Astrocyte of the cerebellum (primary cell): Measurements from ENCODE around the gene HGFAC.
A peak's percentile ranks its signal among the peaks of the same experiment; 100 is the strongest.
"Not testable (repeated sequence)": the region's sequence is repeated elsewhere in the genome, so short reads cannot be mapped to it uniquely, and the experiment has no call there.

Source experiments
- DNase-seq: peaks from one replicate; pipeline ENCODE4 v3.0.0-alpha.2; 2011; ENCODE audit warnings: low read depth
- H3K4me3 ChIP-seq: 2 replicates; pipeline ENCODE4 v1.5.1; 2011; ENCODE audit warnings: mild to moderate bottlenecking, low read depth, low read length, moderate library complexity
- in situ Hi-C: cut with HindIII; loops from 2 replicates; pipeline ENCODE4 v1.10.0; 2017; ENCODE audit warnings: low sequenced_read_pairs
- TF ChIP-seq, protein P1 (sequence below): IDR thresholded peaks from 2 replicates; pipeline ENCODE4 v1.5.1; 2012; ENCODE audit warnings: low read length, low read depth, moderate library complexity, mild to moderate bottlenecking; ENCODE audit errors: missing control alignments

Gene HGFAC

DNA sequence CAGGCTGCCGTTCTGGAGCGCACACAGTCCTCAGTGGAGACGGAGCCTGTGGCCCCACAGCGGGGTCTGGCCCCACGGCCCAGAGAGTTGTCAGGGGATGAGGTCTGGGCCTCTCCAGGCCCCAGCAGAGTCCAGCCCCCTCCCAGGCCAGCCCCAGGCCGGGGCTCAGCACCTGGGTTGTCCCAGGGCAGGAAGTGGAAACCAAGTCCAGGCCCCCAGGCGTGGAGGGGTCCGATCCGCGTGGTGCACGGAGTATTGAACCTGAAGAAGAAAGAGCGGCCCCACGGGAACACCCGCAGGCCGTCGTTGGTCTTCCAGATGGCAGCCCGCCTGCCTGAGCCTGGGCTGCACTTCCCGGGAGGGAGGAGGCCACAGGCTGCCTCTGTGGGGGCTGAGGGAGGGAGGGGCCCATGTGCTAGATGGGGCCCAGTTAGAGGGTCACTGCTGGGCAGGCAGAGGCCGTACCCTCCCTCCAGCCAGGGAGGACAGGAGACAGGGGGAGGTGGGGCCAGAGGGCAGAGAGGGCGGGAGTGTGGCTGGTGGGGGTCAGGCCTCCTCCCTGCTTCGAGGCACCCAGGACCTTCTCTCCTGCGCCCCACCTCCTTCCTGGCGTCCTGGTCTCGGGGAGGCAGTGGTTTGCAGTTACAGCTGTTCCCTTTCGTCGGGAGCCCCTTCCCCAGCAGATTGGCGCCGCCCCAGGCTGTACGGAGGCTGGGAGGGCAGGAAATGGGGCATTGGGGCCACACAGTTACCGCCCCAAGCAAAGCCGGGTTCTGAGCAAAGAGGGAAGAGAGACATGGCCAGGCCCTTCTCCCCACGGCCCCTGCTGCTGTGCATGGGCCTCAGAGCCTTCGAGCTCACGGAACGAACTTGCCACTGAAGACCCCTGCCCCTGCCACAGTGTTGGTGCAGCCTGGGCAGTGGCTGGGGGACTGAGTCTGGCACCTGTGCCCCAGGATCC, 8.1 kb downstream of the HGFAC start:
- H3K4me3 ChIP-seq, result no peak overlapping the region
- DNase-seq, result no peak
- in situ Hi-C loops, result no loop called here
- TF ChIP-seq, protein P1, sequence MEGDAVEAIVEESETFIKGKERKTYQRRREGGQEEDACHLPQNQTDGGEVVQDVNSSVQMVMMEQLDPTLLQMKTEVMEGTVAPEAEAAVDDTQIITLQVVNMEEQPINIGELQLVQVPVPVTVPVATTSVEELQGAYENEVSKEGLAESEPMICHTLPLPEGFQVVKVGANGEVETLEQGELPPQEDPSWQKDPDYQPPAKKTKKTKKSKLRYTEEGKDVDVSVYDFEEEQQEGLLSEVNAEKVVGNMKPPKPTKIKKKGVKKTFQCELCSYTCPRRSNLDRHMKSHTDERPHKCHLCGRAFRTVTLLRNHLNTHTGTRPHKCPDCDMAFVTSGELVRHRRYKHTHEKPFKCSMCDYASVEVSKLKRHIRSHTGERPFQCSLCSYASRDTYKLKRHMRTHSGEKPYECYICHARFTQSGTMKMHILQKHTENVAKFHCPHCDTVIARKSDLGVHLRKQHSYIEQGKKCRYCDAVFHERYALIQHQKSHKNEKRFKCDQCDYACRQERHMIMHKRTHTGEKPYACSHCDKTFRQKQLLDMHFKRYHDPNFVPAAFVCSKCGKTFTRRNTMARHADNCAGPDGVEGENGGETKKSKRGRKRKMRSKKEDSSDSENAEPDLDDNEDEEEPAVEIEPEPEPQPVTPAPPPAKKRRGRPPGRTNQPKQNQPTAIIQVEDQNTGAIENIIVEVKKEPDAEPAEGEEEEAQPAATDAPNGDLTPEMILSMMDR, result no peak

GRCh38 chr4:3450643-3451042, 8.9 kb downstream of the HGFAC start:
- TF ChIP-seq, protein P1, result no peak
- no peak for DNase-seq
- in situ Hi-C loops, result no loop called here
- no peak overlapping the region for H3K4me3 ChIP-seq

GRCh38 chr4:3451956-3452355, 10.2 kb downstream of the HGFAC start:
- no peak overlapping the region for H3K4me3 ChIP-seq
- DNase-seq, result peak; percentile 36
- TF ChIP-seq, protein P1, result no peak
- in situ Hi-C loops, result no loop called here

DNA sequence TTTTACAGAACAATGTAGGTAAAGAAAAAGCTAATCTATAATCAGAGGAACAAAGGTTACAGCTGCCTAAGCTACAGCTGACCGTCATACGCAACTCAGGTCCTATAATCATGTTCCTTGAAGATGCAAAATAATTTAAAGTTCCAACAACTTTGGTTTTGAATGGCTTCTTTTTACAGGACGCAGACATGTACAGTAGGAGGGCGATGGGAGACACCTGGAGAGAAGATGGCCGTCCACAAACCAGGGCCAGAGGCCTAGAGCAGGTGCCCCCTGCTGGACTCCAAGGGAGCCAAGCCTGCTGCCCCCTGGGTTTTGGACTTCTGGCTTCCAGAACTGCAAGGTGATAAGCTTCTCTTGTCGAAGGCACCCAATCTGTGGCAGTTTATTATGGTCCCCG, 10.6 kb downstream of the HGFAC start:
- TF ChIP-seq, protein P1, result peak; percentile 29
- DNase-seq, result no peak
- H3K4me3 ChIP-seq, result no peak overlapping the region
- in situ Hi-C loops, result no loop called here

DNA sequence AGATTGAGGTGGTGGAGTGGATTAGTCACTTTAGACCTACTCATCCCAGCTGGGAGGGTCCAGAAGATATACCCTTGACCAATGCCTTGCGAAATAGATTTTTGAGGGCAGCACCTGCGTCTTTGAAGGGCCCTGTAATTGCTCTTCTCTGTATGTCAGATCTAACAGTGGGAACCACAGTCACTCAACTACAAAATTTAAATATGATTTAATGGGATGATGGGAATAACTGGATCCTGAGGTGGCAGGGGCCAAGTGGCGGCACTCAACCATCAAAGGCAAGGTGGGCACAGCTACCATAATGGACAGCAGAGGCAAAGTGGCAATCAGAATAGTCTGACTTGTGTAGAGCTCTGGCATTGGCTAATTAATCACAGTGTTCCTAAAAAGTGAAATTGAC, 13.8 kb downstream of the HGFAC start:
- H3K4me3 ChIP-seq, DNase-seq, in situ Hi-C loops: not testable (repeated sequence)

GRCh38 chr4:3458371-3458770, 16.6 kb downstream of the HGFAC start:
- in situ Hi-C loops, result no loop called here
- TF ChIP-seq, protein P1, result no peak
- no peak overlapping the region for H3K4me3 ChIP-seq

DNA sequence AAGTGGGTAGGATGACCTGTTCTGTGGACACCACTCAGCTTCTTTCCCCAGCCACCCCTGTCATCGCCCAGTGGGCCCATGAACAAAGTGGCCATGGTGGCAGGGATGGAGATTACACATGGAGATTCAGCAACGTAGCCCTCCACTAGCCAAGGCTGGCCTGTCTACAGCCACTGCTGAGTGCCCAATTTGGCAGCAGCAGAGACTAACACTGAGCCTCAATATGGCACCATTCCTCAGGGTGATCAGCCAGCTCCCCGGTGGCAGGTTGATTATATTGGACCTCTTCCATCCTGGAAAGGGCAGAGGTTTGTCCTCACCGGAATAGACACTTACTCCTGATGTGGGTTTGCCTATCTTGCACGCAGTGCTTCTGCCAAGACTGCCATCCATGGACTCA, 17.4 kb downstream of the HGFAC start:
- H3K4me3 ChIP-seq, in situ Hi-C loops, DNase-seq: not testable (repeated sequence)

More at GRCh38 chr4:3458371-3458770, 16.6 kb downstream of the HGFAC start:
- no peak for DNase-seq
